Inferior parietal cortex (tissue), 1 donor: ENCODE data around the gene ECI1.
A peak's percentile ranks its signal among the peaks of the same experiment; 100 is the strongest.
"Not testable (repeated sequence)": the region's sequence is repeated elsewhere in the genome, so short reads cannot be mapped to it uniquely, and the experiment has no call there.

Experiments
- DNase-seq: peaks from one replicate; pipeline ENCODE4 v3.0.0-alpha.2; 2016; ENCODE audit errors: extremely low spot score

ECI1 gene

GRCh38 chr16:2278956-2279800 lies 27.8 kb upstream of the ECI1 start:
- DNase-seq: peak; percentile 32

GRCh38 chr16:2278272-2278608 lies 26.9 kb upstream of the ECI1 start:
- DNase-seq: no peak

- DNase-seq: no peak
Observed at GRCh38 chr16:2277466-2278271, 26.3 kb upstream of the ECI1 start.

- no peak for DNase-seq
Observed at GRCh38 chr16:2276368-2277195, 25.2 kb upstream of the ECI1 start.

- no peak for DNase-seq
Observed at GRCh38 chr16:2275476-2276367, 24.3 kb upstream of the ECI1 start.

- no peak for DNase-seq
Observed at GRCh38 chr16:2273931-2274330, 22.5 kb upstream of the ECI1 start.

- DNase-seq: no peak
Observed at GRCh38 chr16:2273484-2273883, 22.1 kb upstream of the ECI1 start.

- no peak for DNase-seq
Observed at GRCh38 chr16:2271848-2272461, 20.6 kb upstream of the ECI1 start.

- DNase-seq: no peak
Observed at GRCh38 chr16:2270588-2271470, 19.4 kb upstream of the ECI1 start.

- no peak for DNase-seq
Observed at GRCh38 chr16:2270070-2270462, 18.7 kb upstream of the ECI1 start.

GRCh38 chr16:2267913-2268666 lies 16.7 kb upstream of the ECI1 start, which contains the start of gene RNPS1:
TSS of gene RNPS1 (minus strand) at chr16:2268126. CDS start at chr16:2264643, 3,483 bp downstream.
- peak; percentile 97 for DNase-seq

- not testable (repeated sequence) for DNase-seq
Observed at GRCh38 chr16:2267505-2267912, 16.1 kb upstream of the ECI1 start.

GRCh38 chr16:2266887-2267286 lies 15.5 kb upstream of the ECI1 start:
- not testable (repeated sequence) for DNase-seq

- DNase-seq: not testable (repeated sequence)
Observed at GRCh38 chr16:2263026-2263425, 11.6 kb upstream of the ECI1 start.

- DNase-seq: no peak
Observed at GRCh38 chr16:2260250-2260649, 8.9 kb upstream of the ECI1 start.

GRCh38 chr16:2258530-2258929 lies 7.1 kb upstream of the ECI1 start:
- DNase-seq: not testable (repeated sequence)

GRCh38 chr16:2257726-2258125 lies 6.3 kb upstream of the ECI1 start:
- no peak for DNase-seq

GRCh38 chr16:2256531-2257140 lies 5.2 kb upstream of the ECI1 start:
- no peak for DNase-seq
